GM12875 (cell line): ENCODE measurements around the gene DIP2C.

Experiments
- H3K4me3 ChIP-seq: one replicate; pipeline ENCODE4 v1.5.1; 2011; ENCODE audit warnings: low read depth, low read length, control low read depth
- CTCF ChIP-seq: IDR thresholded peaks from 2 replicates; pipeline ENCODE4 v1.5.1; 2011; ENCODE audit warnings: low read depth, mild to moderate bottlenecking, control low read depth, inconsistent platforms, low read length, moderate library complexity, borderline replicate concordance; ENCODE audit not compliant: insufficient read depth

DIP2C gene

GRCh38 chr10:509361-510102 lies 179.9 kb downstream of the DIP2C start:
- TF ChIP-seq CTCF: no peak

GRCh38 chr10:508726-509125 lies 180.7 kb downstream of the DIP2C start:
- TF ChIP-seq CTCF: no peak
- H3K4me3 ChIP-seq: no peak overlapping the region

More at GRCh38 chr10:509361-510102, 179.9 kb downstream of the DIP2C start:
- no peak overlapping the region for H3K4me3 ChIP-seq

DNA sequence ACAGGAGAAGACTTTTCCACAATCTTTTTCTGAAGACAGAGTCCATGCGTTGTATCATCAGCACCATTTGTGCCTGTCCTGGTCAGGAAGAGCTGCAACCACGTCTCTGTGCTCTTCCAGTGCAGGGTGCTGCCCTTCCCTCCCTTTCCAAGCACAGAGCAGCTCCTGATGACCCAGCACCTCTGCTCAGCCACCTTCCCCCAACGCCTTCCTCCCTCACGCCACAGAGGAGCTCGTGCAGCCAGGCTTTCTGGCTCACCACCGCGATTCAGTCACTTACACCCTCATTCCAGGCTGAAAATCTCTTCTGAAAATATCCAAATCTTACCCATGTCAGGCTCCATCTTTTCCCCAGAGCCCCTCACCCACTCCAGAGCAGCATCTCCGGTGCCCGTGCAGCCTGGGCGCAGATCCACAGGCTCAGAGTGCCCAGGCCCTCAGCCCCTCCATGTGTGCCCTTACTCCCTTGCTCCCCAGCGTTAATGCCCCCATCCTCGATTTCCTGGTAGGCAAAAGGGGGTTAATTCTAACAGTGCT lies 181.5 kb downstream of the DIP2C start:
- TF ChIP-seq CTCF: no peak
- H3K4me3 ChIP-seq: no peak overlapping the region

DNA sequence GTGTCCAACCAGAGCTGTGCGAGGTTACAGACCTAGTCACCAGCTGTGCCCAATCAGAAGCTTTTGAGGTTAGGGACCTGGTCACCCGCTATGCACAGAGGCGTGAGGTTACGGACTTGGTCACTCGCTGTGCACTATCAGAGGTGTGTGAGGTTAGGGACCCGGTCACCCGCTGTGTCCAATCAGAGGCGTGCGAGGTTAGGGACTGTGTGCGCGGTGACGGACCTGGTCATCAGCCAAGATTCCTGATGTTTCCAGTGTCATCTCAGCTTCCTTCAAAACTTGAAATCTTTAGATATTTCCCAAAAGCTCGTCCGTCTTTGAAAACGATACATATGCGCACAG lies 182.1 kb downstream of the DIP2C start:
- no peak for TF ChIP-seq CTCF
- H3K4me3 ChIP-seq: no peak overlapping the region

- no peak for TF ChIP-seq CTCF
Observed at GRCh38 chr10:506451-507354, 182.8 kb downstream of the DIP2C start.

DNA sequence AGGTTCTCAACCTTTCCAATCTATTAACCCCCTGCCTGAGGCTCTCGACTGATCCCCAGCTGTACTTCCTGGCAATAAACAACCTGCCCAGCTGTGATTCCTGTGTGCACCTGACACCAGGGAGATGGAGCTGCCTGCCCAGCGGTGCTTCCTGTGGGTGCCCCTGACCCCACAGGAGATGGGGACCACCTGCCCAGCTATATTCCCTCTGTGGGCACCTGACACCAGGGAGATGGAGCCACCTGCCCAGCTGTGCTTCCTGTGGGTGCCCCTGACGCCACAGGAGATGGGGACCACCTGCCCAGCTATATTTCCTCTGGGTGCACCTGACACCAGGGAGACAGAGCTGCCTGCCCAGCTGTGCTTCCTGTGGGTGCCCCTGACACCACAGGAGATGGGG lies 184.0 kb downstream of the DIP2C start:
- TF ChIP-seq CTCF: no peak
- no peak overlapping the region for H3K4me3 ChIP-seq

More at GRCh38 chr10:506451-507354, 182.8 kb downstream of the DIP2C start:
- H3K4me3 ChIP-seq: no peak overlapping the region

DNA sequence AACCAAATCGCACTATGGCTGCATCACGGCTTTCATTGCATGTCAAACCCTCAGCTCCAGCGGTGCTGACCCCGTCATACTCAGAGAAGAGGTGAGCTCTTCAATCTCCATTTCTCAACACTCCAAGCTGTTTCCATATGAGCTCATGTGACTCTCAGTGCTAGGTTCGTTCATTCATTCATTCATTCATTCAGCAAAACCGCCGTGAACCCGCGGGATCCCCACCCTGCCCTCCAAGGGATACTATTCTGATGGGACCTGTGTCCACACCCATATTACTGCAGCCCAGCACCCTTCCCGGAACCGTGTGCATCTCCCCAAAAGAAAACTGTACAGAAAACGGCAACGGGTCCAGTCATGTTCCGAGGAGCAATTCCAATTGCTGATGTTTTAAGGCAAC lies 184.7 kb downstream of the DIP2C start:
- no peak overlapping the region for H3K4me3 ChIP-seq

More for the DNA sequence above, 184.7 kb downstream of the DIP2C start:
- no peak for TF ChIP-seq CTCF
